ENCODE results near the gene PTGS2.

DNA sequence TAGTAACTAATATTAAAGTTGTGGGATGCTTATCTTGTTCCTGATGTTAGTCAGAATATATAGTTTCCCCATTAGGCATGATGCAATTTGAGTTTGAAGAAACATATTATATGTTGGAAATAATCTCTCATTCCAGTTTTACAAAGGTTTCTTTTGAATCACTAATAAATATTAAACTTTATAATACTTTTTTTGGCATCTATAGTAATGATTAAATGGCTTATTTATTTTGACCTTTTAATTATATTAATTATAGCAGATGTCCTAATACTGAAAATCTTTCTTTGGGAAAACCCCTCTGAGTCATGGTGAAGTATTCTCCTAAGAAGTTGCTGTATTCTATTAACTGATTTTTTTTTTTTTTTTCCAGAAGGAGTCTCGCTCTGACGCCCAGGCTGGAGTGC, 28.5 kb upstream of the PTGS2 start:
- no peak for TF ChIP-seq POLR2A (IDR thresholded peaks at IDR 0.05)
- TF ChIP-seq, protein P1, sequence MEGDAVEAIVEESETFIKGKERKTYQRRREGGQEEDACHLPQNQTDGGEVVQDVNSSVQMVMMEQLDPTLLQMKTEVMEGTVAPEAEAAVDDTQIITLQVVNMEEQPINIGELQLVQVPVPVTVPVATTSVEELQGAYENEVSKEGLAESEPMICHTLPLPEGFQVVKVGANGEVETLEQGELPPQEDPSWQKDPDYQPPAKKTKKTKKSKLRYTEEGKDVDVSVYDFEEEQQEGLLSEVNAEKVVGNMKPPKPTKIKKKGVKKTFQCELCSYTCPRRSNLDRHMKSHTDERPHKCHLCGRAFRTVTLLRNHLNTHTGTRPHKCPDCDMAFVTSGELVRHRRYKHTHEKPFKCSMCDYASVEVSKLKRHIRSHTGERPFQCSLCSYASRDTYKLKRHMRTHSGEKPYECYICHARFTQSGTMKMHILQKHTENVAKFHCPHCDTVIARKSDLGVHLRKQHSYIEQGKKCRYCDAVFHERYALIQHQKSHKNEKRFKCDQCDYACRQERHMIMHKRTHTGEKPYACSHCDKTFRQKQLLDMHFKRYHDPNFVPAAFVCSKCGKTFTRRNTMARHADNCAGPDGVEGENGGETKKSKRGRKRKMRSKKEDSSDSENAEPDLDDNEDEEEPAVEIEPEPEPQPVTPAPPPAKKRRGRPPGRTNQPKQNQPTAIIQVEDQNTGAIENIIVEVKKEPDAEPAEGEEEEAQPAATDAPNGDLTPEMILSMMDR (IDR thresholded peaks at IDR 0.05), result no peak
